HG02798 (cell line): ENCODE measurements around the gene CCNE1.

Source experiments
- ATAC-seq: cut with Tn5 transposase; IDR thresholded peaks from one replicate; pipeline ENCODE4 v1.9.1; 2021; ENCODE audit warnings: mild to moderate bottlenecking; ENCODE audit not compliant: unreplicated experiment, poor library complexity

Gene CCNE1

GRCh38 chr19:29872224-29872731, 60.5 kb downstream of the CCNE1 start:
- ATAC-seq = no peak

- peak; percentile 72 for ATAC-seq
Observed at GRCh38 chr19:29873024-29873800, 61.4 kb downstream of the CCNE1 start.
